Thymus (tissue), 11 donors: ENCODE results near the gene LRP1-AS. TPM values are rescaled to one million over a fixed set of nuclear protein-coding genes. Genes with fewer than 3 reads are reported as not detected.

ENCODE experiments used
- DNase-seq, 9 donors: peaks; one replicate each; pipeline ENCODE4 v3.0.0-alpha.2; 2013; ENCODE audit warnings: low spot score in 9 of 9, low read depth in 6 of 9, missing footprints in 1 of 9
- H3K27ac ChIP-seq, 2 donors: one replicate each; pipeline ENCODE4 v1.5.1; 2013; ENCODE audit warnings: control low read depth in 1 of 2, low read depth in 1 of 2, low read length in 1 of 2, mild to moderate bottlenecking in 1 of 2, moderate library complexity in 1 of 2
- H3K27me3 ChIP-seq, 2 donors: one replicate each; pipeline ENCODE4 v1.5.1; 2013; ENCODE audit warnings: low read length in 1 of 2; ENCODE audit not compliant: control insufficient read depth in 2 of 2, insufficient read depth in 1 of 2
- H3K36me3 ChIP-seq, 2 donors: one replicate each; pipeline ENCODE4 v1.5.1; 2013; ENCODE audit warnings: low read length in 1 of 2, mild to moderate bottlenecking in 1 of 2, moderate library complexity in 1 of 2; ENCODE audit not compliant: control insufficient read depth in 2 of 2, insufficient read depth in 2 of 2
- H3K4me1 ChIP-seq, 2 donors: one replicate each; pipeline ENCODE4 v1.5.1; 2013; ENCODE audit warnings: low read length in 2 of 2; ENCODE audit not compliant: control insufficient read depth in 2 of 2, insufficient read depth in 2 of 2
- H3K4me3 ChIP-seq, 2 donors: one replicate each; pipeline ENCODE4 v1.5.1; 2013; ENCODE audit warnings: low read length in 2 of 2, control low read depth in 1 of 2, mild to moderate bottlenecking in 1 of 2
- H3K9me3 ChIP-seq, 2 donors: one replicate each; pipeline ENCODE4 v1.5.1; 2013; ENCODE audit warnings: low read length in 1 of 2, mild to moderate bottlenecking in 1 of 2; ENCODE audit not compliant: control insufficient read depth in 2 of 2, insufficient read depth in 1 of 2
- WGBS: extraction: QIAGEN DNeasy Blood & Tissue Kit; methylation state at CpG from one replicate; pipeline ENCODE4 v1.1.7; 2013; 5-methylcytosine and 5-hydroxymethylcytosine counted together
- polyA plus RNA-seq: library from polyadenylated mRNA; stranded (reverse); fragments of 200-250 nt; gene quantifications from one replicate; pipeline ENCODE4 v1.2.3, GENCODE V29; 2013
- total RNA-seq: library from RNA; stranded (reverse); fragments of 120-200 nt; gene quantifications from one replicate; pipeline ENCODE4 v1.2.4, GENCODE V29; 2013
- donor health status: healthy.

The LRP1-AS gene
- total and polyA plus RNA-seq, 2 donors, result not detected

DNA sequence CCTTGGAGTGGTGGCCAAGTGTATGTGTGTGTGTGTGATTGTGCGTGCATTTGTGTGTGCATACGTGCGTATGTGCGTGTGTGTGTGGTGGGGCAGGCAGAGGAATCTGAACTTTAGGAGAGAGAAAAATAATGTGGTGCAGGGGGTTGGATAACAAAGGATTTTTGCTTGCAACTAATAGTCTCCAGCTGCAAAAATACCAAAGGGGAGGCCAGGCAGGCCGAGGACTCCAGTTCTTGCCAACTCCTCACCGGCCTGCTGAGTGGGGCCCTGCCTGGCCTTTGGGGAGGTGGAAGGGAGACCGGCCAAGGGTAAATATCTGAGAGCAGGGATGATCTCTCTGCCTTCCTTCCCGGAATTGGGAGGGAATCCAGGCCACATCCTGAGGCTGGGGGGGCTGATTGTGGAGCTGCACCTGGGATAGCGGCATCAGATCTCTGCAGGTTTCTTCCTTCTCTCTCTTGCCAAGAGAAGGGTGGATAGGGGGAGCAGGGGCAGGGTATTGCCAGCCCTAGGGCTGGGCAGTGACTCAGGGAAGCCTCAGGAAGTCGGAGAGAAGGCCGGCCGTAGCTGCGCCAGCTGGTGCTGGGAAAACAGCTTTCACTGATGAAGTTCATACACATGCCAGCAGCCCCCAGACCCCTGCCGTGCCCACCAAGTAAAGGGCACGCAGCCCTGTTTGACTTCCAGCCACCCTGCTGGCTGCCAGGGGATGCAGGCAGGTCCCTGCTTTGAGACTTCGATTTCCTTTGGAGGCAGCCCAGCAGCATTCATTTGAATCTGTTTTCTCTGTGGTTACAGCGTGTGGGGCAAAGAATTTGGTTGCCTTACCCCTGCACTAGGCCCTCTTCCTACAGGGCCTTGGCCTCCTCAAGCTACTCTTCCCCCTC, 4.6 kb upstream of the LRP1-AS start:
- Histone ChIP-seq H3K4me1 (peaks cover 0 to 7% of the 10 kb centered on the region in 2 donors), H3K9me3 (no peaks in the 10 kb centered on the region), H3K27ac (peak overlapping the region in 1 of 2 donors; percentile 37), H3K36me3 (no peaks in the 10 kb centered on the region), H3K27me3 (peaks cover 0 to 10% of the 10 kb centered on the region in 2 donors), H3K4me3 (no peak overlapping the region)
- WGBS, result 94% methylated on average over 17 of the region's 17 CpGs
- DNase-seq, result no peak

DNA sequence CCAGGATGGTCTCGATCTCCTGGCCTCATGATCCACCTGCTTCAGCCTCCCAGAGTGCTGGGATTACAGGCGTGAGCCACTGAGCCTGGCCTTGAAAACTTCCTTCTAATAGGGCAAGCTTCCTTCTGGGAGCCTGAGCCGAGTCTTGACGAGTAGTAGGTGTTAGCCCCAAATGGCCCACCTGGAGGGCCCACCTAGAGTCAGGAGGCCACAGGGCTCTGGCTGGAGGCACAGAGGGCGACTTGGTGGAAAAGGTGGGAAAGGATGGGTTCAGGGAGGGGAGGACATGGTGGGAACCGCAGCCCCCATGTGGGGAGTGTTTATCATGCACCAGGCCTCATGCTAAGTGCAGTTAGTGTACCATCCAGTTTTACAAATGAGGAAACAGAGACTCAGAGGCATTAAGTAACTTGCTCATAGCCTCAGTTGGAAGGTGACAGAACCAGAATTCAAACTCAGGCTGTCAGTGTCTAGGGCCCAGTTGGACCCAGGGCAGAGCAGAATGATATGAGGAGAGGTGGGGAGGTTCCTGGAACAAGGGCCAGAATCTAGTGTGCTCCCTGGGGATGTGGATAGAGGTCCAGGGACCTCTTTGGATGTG, 3.1 kb upstream of the LRP1-AS start:
- Histone ChIP-seq H3K27ac (no peak overlapping the region), H3K4me1 (peaks cover 0 to 2% of the 10 kb centered on the region in 2 donors), H3K27me3 (peaks cover 0 to 2% of the 10 kb centered on the region in 2 donors), H3K9me3 (no peaks in the 10 kb centered on the region), H3K36me3 (no peaks in the 10 kb centered on the region), H3K4me3 (no peak overlapping the region)
- DNase-seq, result no peak
- WGBS, result 95% methylated on average over 6 of the region's 6 CpGs

DNA sequence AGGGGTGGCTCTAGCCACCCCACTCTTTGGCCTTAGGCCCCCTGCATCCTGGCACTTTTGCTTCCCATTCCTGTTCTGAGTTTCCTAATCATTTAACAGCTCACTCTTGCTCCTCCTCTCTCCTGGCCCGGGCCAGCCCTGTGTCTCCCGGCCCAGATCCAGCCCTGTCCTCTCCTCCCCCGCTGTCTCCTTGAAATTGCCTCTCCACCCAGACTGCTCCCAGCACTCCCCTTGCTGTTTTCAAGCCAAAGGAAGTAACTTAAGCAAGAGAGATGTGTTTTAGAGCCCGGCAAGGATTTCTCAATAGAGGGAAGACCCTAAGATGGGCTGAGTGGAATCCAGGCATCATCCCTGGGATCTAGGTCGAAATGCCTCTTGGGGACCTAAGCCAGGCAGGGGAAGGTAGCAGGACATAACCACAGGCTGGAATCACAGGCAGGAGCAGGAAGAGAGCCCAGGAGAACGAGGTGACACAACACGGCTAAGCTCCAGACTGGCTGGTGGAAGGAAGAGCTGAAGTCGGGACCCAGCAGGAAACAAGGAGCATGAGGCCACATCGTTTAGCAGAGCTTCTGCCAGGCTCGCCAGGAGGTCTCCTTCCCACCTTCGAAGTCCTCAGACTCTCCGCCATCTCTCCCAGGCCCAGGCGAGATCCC, 2.0 kb upstream of the LRP1-AS start:
- peaks cover 0 to 2% of the 10 kb centered on the region in 2 donors for H3K4me1 ChIP-seq
- no peak overlapping the region for H3K4me3 ChIP-seq
- 90% methylated on average over 13 of the region's 13 CpGs for WGBS
- peaks cover 0 to 2% of the 10 kb centered on the region in 2 donors for H3K27me3 ChIP-seq
- no peak for DNase-seq
- H3K36me3 ChIP-seq, result peaks cover 0 to 4% of the 10 kb centered on the region in 2 donors
- H3K27ac ChIP-seq, result no peak overlapping the region
- no peaks in the 10 kb centered on the region for H3K9me3 ChIP-seq

DNA sequence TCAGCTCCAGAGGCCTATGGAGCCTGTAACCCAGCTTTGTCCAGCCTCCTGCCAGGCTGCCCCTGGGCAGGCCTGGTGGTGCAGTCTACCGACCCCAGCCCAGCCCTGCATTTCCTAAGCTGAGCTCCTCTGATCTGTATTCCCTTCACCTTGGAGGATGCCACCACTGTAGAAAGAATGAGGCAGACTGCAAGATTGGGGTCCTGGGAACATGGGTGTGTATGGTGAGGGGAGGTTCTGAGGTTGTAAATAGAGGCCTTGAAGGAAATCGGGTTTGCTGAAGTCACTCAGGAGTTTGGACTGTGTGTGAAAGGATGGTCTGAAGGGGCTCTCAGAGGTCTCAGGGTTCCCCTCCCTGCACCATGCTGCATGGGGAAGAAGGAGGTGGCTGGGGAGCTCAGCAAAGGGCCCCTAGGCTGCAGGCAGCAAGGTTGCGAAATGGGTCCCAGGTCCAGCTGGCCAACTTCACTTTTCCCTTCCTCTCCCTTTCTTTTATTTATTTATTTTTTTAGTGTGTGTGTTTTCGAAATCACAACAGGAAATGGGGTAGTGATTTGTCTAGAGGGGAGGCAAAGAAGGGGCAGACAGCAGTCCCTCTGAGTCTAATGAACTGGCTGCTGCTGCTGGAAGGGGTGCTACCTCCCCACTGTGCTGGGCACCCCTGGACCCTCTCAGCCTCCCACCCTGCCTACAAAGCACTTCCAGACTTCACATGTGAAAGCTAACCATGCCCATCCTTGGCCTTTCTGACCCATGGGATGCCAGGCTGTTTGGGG, 1.2 kb upstream of the LRP1-AS start:
- Histone ChIP-seq H3K36me3 (peaks cover 0 to 4% of the 10 kb centered on the region in 2 donors), H3K4me3 (no peak overlapping the region)
- 93% methylated on average over 4 of the region's 4 CpGs for WGBS

DNA sequence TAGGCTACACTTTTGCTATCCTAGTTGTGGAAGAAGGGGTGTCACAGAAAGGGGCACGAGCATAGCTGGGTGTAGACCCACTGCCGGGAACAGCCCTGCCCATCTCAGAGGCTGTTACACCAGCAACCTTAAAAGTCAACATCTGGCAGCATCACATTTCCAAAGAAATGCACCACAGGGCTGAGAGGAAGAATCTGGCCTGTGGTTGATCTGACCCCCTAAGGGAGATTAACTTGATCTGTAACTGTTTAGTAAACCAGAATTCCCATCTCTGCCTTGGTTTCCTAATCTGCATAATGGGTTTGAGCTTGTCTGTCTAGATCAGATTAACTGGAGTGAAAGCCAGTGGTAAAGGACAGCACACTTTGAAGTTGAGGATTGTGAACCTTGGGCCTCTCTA, 1.3 kb downstream of the LRP1-AS start:
- Histone ChIP-seq H3K27me3 (peaks cover 0 to 2% of the 10 kb centered on the region in 2 donors), H3K9me3 (no peaks in the 10 kb centered on the region), H3K4me3 (no peak overlapping the region), H3K4me1 (peaks cover 10 to 18% of the 10 kb centered on the region in 2 donors), H3K36me3 (peaks cover 0 to 4% of the 10 kb centered on the region in 2 donors), H3K27ac (no peak overlapping the region)
- no peak for DNase-seq
- 86% methylated on average over 2 of the region's 2 CpGs for WGBS

More for the DNA sequence above, 1.2 kb upstream of the LRP1-AS start:
- no peak for DNase-seq
- Histone ChIP-seq H3K9me3 (no peaks in the 10 kb centered on the region), H3K4me1 (peaks cover 0 to 5% of the 10 kb centered on the region in 2 donors), H3K27me3 (peaks cover 0 to 2% of the 10 kb centered on the region in 2 donors), H3K27ac (no peak overlapping the region)

DNA sequence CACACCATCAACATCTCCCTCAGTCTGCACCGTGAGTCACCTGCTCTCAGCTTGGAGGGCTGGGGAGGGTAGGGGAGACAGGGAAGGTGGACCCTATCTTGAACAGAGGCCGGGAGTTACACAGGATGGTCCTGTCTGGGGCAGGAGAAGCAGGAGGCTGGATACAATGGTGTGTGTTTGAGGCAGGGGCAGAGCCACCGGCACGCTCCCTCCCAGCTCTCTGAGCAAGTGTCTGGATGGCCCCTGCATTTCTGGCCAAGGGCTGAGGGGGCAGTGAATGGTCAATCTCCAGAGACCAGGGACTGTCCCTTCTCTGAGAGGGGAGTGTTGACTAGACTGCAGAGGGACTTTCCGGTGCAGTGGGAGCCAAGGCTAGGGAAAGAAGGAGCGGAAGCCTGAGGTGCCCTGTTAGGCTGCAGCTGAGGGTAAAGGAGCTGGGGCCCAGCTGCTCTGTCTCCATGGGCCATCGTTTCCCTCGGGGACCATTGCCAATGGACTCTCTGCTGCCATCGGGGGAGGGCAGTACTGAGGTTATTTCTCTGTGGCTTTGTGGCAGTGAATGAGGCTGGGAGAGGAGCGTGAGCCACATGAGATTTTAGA, 1.9 kb downstream of the LRP1-AS start:
- H3K27ac ChIP-seq, result no peak overlapping the region
- no peaks in the 10 kb centered on the region for H3K9me3 ChIP-seq
- no peak overlapping the region for H3K4me3 ChIP-seq
- WGBS, result 95% methylated on average over 10 of the region's 10 CpGs
- peaks cover 0 to 2% of the 10 kb centered on the region in 2 donors for H3K27me3 ChIP-seq
- no peak for DNase-seq
- H3K36me3 ChIP-seq, result peaks cover 0 to 4% of the 10 kb centered on the region in 2 donors
- H3K4me1 ChIP-seq, result peaks cover 10 to 18% of the 10 kb centered on the region in 2 donors

DNA sequence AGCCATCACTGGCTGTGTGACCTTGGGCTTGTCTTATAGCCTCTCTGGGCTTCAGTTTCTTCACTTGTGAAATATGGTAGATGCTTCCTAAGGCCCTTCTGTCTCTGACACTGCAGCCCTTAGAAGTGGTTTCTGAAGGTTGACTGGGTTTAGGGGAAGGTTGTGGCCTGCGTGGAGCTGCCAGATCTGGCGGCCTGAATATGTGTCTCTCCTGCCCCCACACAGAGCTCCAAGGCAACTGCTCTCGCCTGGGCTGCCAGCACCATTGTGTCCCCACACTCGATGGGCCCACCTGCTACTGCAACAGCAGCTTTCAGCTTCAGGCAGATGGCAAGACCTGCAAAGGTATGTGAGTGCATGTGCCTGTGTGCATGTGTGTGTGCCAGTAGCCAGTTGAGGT, 4.0 kb downstream of the LRP1-AS start:
- peak in 4 of 9 donors; percentile 26 to 68 (median 37) for DNase-seq
- H3K9me3 ChIP-seq, result no peaks in the 10 kb centered on the region
- H3K4me3 ChIP-seq, result no peak overlapping the region
- 17% methylated on average over 4 of the region's 4 CpGs for WGBS
- peaks cover 0 to 2% of the 10 kb centered on the region in 2 donors for H3K27me3 ChIP-seq
- H3K4me1 ChIP-seq, result peaks cover 10 to 18% of the 10 kb centered on the region in 2 donors
- no peak overlapping the region for H3K27ac ChIP-seq
- peaks cover 0 to 4% of the 10 kb centered on the region in 2 donors for H3K36me3 ChIP-seq

DNA sequence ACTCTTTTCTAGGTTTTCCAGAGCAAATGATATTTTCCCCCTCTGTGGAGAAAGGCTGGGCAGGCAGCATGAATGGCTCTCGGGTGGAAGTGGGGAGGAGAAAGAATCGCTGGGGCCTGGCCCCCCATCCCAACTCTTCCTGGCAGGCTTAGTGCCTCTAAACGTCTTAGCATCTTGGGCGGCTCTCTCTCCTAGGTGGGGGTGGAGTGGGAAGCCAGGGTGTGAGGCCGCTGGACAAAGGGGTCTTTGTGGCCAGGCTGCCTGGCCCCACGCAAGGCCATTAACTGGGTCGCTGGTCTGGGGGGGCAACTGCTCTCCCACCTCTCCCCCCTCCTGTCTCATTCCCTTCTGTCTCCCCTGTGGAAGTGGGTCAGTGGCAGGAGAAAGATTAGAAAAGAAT, 4.7 kb downstream of the LRP1-AS start:
- peaks cover 0 to 2% of the 10 kb centered on the region in 2 donors for H3K27me3 ChIP-seq
- no peak overlapping the region for H3K4me3 ChIP-seq
- no peaks in the 10 kb centered on the region for H3K9me3 ChIP-seq
- H3K27ac ChIP-seq, result no peak overlapping the region
- no peak for DNase-seq
- peaks cover 10 to 18% of the 10 kb centered on the region in 2 donors for H3K4me1 ChIP-seq
- peaks cover 0 to 4% of the 10 kb centered on the region in 2 donors for H3K36me3 ChIP-seq
- 97% methylated on average over 7 of the region's 7 CpGs for WGBS
